GM08714 (cell line): Measurements from ENCODE around the gene GSG1L.
"Not testable (repeated sequence)": the region's sequence is repeated elsewhere in the genome, so short reads cannot be mapped to it uniquely, and the experiment has no call there.

Source experiments
- H3K4me3 ChIP-seq: fragments of 200-500 bp; sonication (Bioruptor generic); 2 replicates; pipeline ENCODE4 v1.5.1; 2014; ENCODE audit warnings: mild to moderate bottlenecking, low read length, inconsistent platforms
- ZNF274 ChIP-seq: IDR thresholded peaks from 2 replicates; pipeline ENCODE4 v1.6.1; 2012; ENCODE audit warnings: mild to moderate bottlenecking, low read depth, low read length

GSG1L gene

DNA sequence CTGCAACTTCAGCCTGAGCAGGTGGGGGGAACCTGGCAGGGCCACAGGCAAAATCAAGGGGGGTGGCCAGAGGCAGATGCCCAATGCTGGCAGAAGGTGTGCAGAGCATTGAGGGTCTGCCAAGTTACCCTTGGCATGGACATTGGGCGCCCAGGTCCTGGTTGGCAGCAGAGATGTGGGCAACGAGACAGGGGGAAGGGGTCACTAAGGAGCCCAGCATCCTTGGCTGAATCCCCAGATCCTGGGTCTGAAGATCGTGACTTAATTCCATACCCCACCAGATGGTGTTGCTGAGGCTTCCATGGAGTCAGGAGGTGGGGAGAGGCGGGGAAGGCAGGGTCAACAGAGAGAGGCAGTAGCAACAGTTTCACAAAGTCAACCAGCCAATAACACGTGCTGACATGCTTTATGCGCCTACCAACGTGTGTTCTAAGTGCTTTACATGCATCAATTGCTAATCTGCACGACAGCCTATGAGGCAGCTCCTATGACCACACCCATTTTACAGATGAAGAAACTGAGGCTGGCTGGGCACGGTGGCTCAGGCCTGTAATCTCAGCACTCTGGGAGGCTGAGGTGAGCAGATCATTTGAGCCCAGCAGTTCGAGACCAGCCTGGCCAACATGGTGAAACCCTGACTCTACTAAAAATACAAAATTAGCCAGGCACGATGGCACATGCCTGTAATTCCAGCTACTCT, 83.3 kb downstream of the GSG1L start:
- TF ChIP-seq ZNF274 = no peak
- H3K4me3 ChIP-seq = no peak overlapping the region

DNA sequence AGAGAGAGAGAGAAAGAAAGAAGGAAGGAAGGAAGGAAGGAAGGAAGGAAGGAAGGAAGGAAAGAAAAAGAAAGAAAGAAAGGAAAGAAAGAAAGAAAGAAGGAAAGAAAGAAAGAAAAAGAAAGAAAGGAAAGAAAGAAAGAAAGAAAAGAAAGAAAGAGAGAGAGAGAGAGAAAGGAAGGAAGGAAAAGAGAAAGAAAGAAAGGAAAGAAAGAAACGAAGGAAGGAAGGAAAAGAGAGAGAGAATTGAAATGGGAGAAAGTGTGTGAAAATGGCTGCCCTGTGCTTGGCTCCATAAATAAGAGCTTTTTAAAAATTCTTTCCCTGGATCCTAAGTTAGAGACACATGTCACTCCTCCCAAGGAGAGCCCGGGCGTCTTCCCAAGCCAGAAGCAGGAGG, 83.8 kb downstream of the GSG1L start:
- H3K4me3 ChIP-seq = not testable (repeated sequence)

- no peak overlapping the region for H3K4me3 ChIP-seq
- no peak for TF ChIP-seq ZNF274
These were observed 84.6 kb downstream of the GSG1L start for GRCh38 chr16:27978876-27979275.

DNA sequence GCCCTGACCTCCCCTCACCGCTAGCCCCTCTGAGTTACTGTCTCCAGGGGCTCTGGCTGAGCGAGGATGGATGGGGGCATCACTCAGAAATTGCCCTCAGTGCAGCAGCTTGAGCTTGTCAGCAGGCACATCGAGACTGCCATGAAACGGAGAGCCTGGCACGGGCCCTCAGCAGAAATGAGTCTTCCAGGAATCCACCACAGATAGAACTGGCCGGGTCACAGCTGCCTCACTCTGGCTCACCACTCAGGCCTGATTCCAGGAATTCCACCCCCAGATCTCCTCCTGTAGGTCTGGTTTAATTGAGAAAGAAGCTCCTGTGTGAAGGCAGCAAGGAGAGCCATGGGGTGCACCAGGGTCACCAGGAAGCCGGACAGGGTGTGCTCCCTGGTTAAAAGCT, 85.5 kb downstream of the GSG1L start:
- H3K4me3 ChIP-seq = no peak overlapping the region
- no peak for TF ChIP-seq ZNF274

DNA sequence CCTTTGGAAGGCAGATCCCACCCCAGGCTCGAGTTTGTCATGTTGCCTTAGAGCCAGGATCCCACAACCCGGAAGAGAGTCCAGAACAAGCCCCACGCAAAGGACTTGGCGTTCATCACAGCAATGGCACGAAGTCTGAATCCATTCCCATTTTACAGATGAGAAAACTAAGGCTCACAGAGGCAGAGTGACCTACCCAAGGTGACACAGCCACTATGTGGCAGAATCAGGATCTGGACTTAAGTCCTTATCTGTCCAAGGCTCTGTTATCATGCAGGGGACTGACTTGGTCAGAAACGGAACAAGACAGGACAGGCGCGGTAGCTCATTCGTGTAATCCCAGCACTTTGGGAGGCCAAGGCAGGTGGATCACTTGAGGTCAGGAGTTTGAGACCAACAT, 86.5 kb downstream of the GSG1L start:
- H3K4me3 ChIP-seq = no peak overlapping the region
- TF ChIP-seq ZNF274 = no peak

GRCh38 chr16:27974896-27975540, 88.5 kb downstream of the GSG1L start:
- H3K4me3 ChIP-seq = no peak overlapping the region
- no peak for TF ChIP-seq ZNF274

- no peak for TF ChIP-seq ZNF274
- no peak overlapping the region for H3K4me3 ChIP-seq
These were observed 89.8 kb downstream of the GSG1L start for GRCh38 chr16:27973678-27974077.

- H3K4me3 ChIP-seq = no peak overlapping the region
- TF ChIP-seq ZNF274 = no peak
These were observed 91.0 kb downstream of the GSG1L start for GRCh38 chr16:27972500-27972899.

DNA sequence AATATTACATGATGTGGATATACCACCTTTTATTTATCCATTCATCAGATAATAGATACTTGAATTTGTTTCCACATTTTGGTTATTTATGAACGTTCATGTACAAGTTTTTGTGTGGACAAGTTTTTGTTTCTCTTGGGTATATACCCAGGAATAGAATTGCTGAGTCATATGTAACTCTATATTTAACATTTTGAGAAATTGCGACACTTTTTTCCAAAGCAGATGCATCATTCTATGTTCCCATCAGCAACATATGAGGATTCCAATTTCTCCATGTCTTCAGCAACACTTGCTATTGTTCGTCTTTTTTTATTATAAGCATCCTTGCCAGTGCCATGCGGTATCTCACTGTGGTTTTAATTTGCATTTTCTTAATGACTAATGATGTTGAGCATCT, 93.9 kb downstream of the GSG1L start:
- no peak overlapping the region for H3K4me3 ChIP-seq
- TF ChIP-seq ZNF274 = no peak

- H3K4me3 ChIP-seq = no peak overlapping the region
- no peak for TF ChIP-seq ZNF274
These were observed 96.3 kb downstream of the GSG1L start for GRCh38 chr16:27967169-27967568.

DNA sequence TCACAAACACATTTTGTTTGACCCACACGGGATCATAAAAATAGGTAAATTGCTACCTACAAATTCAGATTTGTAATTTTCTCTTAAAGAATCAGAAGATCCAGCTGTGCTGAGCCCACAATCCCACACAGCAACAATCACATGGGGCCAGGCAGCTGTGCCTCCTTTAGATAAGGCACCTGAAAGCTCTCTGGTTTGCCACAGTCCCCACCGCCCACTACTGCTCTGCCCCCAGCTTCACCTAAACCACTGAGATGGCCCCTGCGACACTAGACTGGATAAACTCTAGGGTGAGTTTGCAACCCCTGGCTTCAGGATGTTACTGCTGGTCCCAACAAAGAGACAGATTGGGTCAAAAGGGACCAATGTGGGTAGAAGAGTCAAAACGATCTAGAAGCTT, 96.8 kb downstream of the GSG1L start:
- no peak overlapping the region for H3K4me3 ChIP-seq
- no peak for TF ChIP-seq ZNF274

GRCh38 chr16:27965801-27966200, 97.7 kb downstream of the GSG1L start:
- no peak overlapping the region for H3K4me3 ChIP-seq

GRCh38 chr16:27963471-27963965, 100.0 kb downstream of the GSG1L start:
- no peak overlapping the region for H3K4me3 ChIP-seq
- no peak for TF ChIP-seq ZNF274

More at GRCh38 chr16:27965801-27966200, 97.7 kb downstream of the GSG1L start:
- TF ChIP-seq ZNF274 = no peak

DNA sequence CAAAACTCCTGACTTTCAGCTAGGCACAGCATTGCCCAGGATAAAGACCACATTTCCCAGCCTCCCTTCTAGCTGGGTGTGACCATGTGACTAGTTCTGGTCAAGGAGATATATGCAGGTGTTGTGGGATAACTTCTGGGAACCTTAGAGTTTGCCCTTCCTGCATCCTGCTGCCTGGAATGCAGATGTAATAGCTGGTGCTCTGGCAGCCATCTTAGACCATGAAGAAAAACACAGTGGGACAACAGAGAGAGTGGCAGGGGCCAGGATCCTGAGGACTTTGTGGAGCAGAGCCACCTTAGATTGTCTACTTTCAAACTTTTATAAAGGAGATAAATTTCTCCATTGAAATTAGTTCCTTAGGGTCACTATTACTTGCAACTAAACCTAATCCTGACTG, 101.3 kb downstream of the GSG1L start:
- TF ChIP-seq ZNF274 = no peak
- H3K4me3 ChIP-seq = no peak overlapping the region

GRCh38 chr16:27961296-27961620, 102.3 kb downstream of the GSG1L start:
- H3K4me3 ChIP-seq = no peak overlapping the region
- no peak for TF ChIP-seq ZNF274
